ENCODE measurements around the gene MEST.
"Not testable (repeated sequence)": the region's sequence is repeated elsewhere in the genome, so short reads cannot be mapped to it uniquely, and the experiment has no call there.

MEST gene

GRCh38 chr7:130486114-130486953 is 5.6 kb upstream of the MEST start:
- no peak for DNase-seq

GRCh38 chr7:130486954-130487436 is 4.9 kb upstream of the MEST start:
- DNase-seq = no peak

GRCh38 chr7:130488392-130489139 is 3.3 kb upstream of the MEST start:
- DNase-seq = no peak

GRCh38 chr7:130489140-130489983 is 2.5 kb upstream of the MEST start:
- no peak for DNase-seq

GRCh38 chr7:130490311-130490791 is 1.5 kb upstream of the MEST start:
- no peak for DNase-seq

- no peak for DNase-seq
Observed at GRCh38 chr7:130490888-130491804, 739 bp upstream of the MEST start.

GRCh38 chr7:130492523-130493274 is 814 bp downstream of the MEST start:
- DNase-seq = no peak

- no peak for DNase-seq
Observed at GRCh38 chr7:130493275-130493873, 1.5 kb downstream of the MEST start.

- no peak for DNase-seq
Observed at GRCh38 chr7:130494431-130494858, 2.6 kb downstream of the MEST start.

GRCh38 chr7:130500463-130500862 is 8.6 kb downstream of the MEST start:
- no peak for DNase-seq

- no peak for DNase-seq
Observed at GRCh38 chr7:130500910-130501309, 9.0 kb downstream of the MEST start.

- DNase-seq = no peak
Observed at GRCh38 chr7:130505753-130506152, 13.9 kb downstream of the MEST start.

- no peak for DNase-seq
Observed at GRCh38 chr7:130506358-130506757, 14.5 kb downstream of the MEST start.

GRCh38 chr7:130512038-130512437 is 20.2 kb downstream of the MEST start:
- not testable (repeated sequence) for DNase-seq

GRCh38 chr7:130513447-130513846 is 21.6 kb downstream of the MEST start:
- DNase-seq = no peak

- DNase-seq = no peak
Observed at GRCh38 chr7:130515315-130516040, 23.6 kb downstream of the MEST start.

- no peak for DNase-seq
Observed at GRCh38 chr7:130521258-130521951, 29.5 kb downstream of the MEST start.

GRCh38 chr7:130523519-130524125 is 31.7 kb downstream of the MEST start:
- not testable (repeated sequence) for DNase-seq

- DNase-seq = no peak
Observed at GRCh38 chr7:130524628-130525027, 32.7 kb downstream of the MEST start.

Measured in NCI-H1436 treated with DMSO at 0.1 percent for 48 hours (cell line).